ENCODE measurements around the gene CEP97.
"Not testable (repeated sequence)": the region's sequence is repeated elsewhere in the genome, so short reads cannot be mapped to it uniquely, and the experiment has no call there.

Gene CEP97

GRCh38 chr3:101702726-101703125 is 21.7 kb upstream of the CEP97 start:
- no peak for DNase-seq (ENCODE audit: low spot score)

DNA sequence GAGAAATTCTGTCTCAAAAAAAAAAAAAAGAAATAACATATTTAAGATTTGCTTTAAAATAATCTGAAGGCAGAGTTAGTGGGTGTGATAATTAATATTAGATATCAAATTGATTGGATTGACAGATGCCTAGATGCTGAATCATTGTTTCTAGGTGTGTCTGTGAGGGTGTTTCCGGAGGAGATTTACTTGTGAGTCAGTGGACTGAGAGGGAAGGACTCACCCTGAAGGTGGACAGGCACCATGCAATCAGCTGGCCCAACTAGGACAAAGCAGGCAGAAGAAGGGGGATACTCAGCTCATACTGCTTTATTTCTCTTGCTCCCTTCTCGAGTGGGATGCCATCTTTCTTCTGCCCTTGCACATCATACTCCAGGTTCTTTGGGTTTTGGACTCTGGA is 21.2 kb upstream of the CEP97 start:
- no peak for DNase-seq (ENCODE audit: low spot score)

DNA sequence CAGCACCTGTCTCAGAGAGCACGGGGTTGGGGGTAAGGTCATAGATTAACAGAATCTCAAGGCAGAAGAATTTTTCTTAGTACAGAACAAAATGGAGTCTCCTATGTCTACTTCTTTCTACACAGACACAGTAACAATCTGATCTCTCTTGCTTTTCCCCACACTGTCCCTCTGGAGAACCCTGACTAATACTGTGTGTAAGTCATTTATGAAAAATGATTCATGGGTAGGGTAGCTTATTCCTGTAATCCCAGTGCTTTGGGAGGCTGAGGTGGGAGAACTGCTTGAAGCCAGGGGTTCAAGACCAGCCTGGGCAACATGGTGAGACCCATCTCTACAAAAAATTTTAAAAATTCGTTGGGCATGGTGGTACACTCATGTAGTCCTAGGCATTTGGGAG is 19.8 kb upstream of the CEP97 start:
- not testable (repeated sequence) for DNase-seq (ENCODE audit: low spot score)

- no peak for DNase-seq (ENCODE audit: low spot score)
These were observed 15.3 kb upstream of the CEP97 start for GRCh38 chr3:101709126-101709525.

DNA sequence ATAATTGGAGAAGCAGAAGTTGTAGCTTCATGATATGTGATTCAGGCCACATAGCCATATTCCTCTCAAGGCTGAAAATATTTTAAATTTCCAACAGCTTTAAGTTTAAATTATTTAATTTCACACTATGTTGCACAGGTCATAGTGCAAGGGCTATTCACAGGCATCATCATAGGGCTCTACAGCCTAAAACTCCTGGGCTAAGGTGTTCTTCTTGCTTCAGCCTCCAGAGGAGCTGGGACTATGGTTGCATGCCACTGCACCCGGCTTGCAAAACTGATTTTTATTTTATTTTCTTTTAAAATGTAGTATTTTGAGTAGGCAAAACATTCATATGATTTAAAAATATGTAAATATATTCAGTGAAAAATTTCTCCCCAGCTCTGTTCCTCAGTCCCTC is 6.0 kb upstream of the CEP97 start:
- DNase-seq (ENCODE audit: low spot score) = no peak

DNA sequence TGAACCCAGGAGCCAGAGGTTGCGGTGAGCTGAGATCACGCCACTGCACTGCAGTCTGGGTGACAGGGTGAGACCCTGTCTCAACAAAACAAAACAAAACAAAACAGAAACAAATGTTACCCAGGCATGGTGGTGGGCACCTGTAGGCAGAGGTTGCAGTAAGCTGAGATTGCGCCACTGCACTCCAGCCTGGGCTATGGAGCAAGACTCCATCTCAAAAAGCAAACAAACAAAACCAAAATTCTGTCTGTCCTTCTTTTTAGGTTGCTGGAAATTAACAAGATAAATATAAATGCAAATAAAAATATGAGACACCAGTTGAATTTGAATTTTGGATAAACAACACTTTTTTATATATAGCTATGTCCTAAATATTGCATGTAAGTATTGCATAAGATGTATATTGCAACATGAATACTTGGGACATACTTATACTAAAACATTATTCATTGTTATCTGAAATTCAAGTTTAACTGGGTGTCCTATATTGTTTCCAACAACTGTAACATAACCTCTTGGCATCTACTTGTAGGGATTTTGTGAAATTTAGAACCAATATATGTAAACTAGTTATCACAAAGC is 4.7 kb upstream of the CEP97 start:
- no peak for DNase-seq (ENCODE audit: low spot score)

DNA sequence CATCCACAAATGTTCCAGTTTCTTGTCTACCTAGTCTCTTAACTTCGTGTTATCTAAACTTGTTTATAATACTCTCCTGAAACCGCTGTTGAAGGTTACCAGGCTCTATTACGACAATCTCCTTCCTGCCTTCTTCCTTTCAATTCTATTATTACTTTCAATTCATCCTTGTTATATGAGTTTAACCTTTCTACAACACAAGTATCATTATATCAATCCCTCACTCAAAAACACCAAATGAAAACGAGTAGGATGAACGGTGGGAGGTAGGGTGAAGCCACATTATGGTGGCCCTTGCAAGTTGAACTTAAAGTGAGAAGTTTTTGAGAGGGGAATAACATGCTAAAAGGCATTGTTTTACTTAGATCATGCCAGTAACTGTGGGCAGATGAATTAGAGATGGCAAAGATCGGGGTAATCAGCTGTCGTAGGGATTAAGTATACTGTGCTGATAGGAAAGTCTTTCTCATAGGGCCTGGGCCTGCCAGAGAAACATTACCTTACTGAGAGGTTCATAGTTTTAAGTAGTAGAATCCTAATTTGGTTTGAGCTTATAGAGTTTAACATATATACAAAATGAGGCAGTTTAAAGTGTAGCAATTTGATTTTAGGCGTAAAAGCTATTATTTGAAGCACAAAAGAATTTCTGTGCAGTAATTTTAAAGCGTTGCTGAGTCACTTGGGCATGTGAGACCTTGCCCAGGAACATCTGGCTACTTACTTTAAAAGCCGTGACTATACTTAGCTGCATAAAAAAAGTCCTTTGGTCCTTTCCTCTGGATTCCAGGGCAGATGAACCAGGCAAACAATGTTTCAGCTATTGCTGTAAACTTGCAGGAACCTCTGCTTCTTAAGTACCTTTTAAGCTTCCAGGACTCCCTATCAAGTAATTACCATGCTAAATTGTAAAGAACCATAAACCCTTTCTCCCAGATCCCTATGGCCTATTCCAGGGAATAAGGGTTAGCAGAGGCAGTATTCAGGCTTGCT is 3.3 kb upstream of the CEP97 start:
- no peak for DNase-seq (ENCODE audit: low spot score)

GRCh38 chr3:101722394-101723173 is 1.8 kb upstream of the CEP97 start:
- no peak for DNase-seq (ENCODE audit: low spot score)

DNA sequence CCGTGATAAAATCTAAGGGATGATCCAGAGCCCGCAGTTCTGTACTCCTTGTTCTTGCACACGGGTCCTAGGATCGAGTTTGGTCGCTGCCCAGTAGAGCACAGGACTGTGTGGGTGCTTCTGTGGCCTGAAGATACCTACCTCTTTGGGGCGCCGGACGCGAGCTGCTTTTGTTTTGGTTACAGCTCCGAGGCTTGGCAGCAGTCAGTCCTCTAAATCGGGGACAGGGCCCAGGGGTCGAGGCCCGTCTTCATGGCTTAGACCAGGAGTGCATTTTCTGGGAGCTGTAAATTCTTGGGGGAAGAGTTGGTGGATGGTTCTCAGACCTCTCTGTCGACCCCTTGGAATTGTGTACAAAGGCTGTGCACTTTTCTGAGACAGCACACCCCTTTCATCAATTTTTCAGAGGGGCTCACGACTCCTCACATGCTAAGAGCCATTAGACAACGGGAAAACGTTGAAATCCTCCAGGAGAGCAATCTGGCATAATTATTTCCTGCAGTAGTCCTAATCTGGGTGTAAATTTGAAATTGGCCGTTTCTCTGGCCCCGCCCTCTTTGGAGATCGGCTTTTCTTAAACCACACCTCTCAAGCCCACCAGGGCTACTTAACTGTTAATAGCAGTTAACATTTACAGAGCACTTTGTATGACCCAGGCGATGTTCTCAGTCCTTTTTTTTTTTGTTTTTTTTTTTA is 928 bp downstream of the CEP97 start:
- peak; percentile 31 for DNase-seq (ENCODE audit: low spot score)

DNA sequence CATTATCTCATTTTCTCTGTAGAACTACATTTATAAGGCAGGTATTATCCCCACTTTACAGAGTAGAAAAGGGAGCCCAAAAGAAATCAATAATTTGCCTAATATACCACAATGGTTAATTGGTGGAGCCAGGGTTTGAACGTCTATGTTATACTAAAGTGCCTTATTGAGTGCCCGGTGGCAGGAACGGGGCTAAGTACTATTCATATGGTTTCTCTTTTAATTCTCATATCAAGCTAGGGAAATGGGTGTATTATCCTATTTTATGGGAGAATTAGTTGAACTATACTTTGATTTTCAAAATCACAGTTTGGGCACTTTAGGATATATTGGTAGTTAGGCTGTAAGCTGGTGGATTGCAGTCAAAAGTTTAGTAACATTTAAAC is 1.5 kb downstream of the CEP97 start:
- no peak for DNase-seq (ENCODE audit: low spot score)

- DNase-seq (ENCODE audit: low spot score) = no peak
These were observed 5.2 kb downstream of the CEP97 start for GRCh38 chr3:101729586-101729985.

GRCh38 chr3:101730839-101731238 is 6.4 kb downstream of the CEP97 start:
- no peak for DNase-seq (ENCODE audit: low spot score)

- no peak for DNase-seq (ENCODE audit: low spot score)
These were observed 7.8 kb downstream of the CEP97 start for GRCh38 chr3:101732240-101732641.

GRCh38 chr3:101735833-101736232 is 11.4 kb downstream of the CEP97 start:
- no peak for DNase-seq (ENCODE audit: low spot score)

DNA sequence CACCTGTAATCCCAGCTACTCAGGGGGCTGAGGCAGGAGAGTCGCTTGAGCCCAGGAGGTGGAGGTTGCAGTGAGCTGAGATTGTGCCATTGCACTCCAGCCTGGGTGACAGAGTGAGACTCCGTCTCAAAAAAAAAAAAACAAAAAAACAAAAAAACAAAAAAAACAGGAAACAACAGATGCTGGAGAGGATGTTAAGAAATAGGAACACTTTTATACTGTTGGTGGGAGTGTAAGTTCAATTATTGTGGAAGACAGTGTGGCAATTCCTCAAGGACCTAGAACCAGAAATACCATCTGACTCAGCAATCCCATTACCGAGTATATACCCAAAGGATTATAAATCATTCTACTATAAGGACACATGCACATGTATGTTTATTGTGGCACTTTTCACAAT is 17.5 kb downstream of the CEP97 start:
- DNase-seq (ENCODE audit: low spot score) = not testable (repeated sequence)

GRCh38 chr3:101744811-101745210 is 20.4 kb downstream of the CEP97 start:
- no peak for DNase-seq (ENCODE audit: low spot score)

GRCh38 chr3:101745934-101746333 is 21.5 kb downstream of the CEP97 start:
- not testable (repeated sequence) for DNase-seq (ENCODE audit: low spot score)

- DNase-seq (ENCODE audit: low spot score) = not testable (repeated sequence)
These were observed 29.1 kb downstream of the CEP97 start for GRCh38 chr3:101753386-101754113.

DNA sequence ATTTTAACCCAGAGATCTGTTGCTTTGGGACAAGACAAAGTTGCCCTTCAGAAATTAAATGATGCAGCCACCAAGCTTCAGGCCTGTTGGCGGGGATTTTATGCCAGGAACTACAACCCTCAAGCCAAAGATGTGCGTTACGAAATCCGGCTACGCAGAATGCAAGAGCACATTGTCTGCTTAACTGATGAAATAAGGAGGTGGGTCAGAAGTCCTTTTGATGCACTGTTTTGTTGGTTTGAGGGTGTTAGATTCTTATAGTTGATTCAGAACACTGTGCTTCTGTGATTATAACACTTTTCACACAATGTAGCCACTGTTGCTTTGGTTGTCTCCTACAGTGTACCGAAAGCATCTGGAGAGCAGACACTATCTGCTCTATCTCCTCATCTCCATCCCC is 33.8 kb downstream of the CEP97 start:
- no peak for DNase-seq (ENCODE audit: low spot score)

GRCh38 chr3:101762041-101762646 is 37.7 kb downstream of the CEP97 start:
- DNase-seq (ENCODE audit: low spot score) = no peak
